NCI-H1105 (cell line): ENCODE results near the gene IRGC.
"Not testable (repeated sequence)": the region's sequence is repeated elsewhere in the genome, so short reads cannot be mapped to it uniquely, and the experiment has no call there.

ENCODE experiments used
- DNase-seq: peaks from one replicate; lab custom pipeline; 2025; lab: John Stamatoyannopoulos, UW

Gene IRGC

GRCh38 chr19:43755256-43755801 is 39.5 kb downstream of the IRGC start:
- DNase-seq, result peak; percentile 77

GRCh38 chr19:43759515-43759914 is 43.6 kb downstream of the IRGC start:
- DNase-seq, result no peak

- DNase-seq, result no peak
Measured at GRCh38 chr19:43760941-43761340, 45.1 kb downstream of the IRGC start.

- no peak for DNase-seq
Measured at GRCh38 chr19:43762814-43763213, 46.9 kb downstream of the IRGC start.

- no peak for DNase-seq
Measured at GRCh38 chr19:43763473-43763939, 47.6 kb downstream of the IRGC start.

- not testable (repeated sequence) for DNase-seq
Measured at GRCh38 chr19:43764684-43765083, 48.8 kb downstream of the IRGC start.

GRCh38 chr19:43765109-43765876 is 49.4 kb downstream of the IRGC start:
- DNase-seq, result no peak

- DNase-seq, result no peak
Measured at GRCh38 chr19:43766755-43767043, 50.8 kb downstream of the IRGC start.

- no peak for DNase-seq
Measured at GRCh38 chr19:43767316-43767715, 51.4 kb downstream of the IRGC start.

- no peak for DNase-seq
Measured at GRCh38 chr19:43767818-43768217, 51.9 kb downstream of the IRGC start.

GRCh38 chr19:43768273-43769050 is 52.6 kb downstream of the IRGC start:
- DNase-seq, result no peak

- no peak for DNase-seq
Measured at GRCh38 chr19:43769256-43769655, 53.4 kb downstream of the IRGC start.
